Loucy (cell line): ENCODE data around the gene AHNAK.

ENCODE experiments used
- CTCF ChIP-seq: fragments of 200-600 bp; sonication (generic); conservative IDR thresholded peaks from 2 replicates; pipeline ENCODE4 v1.5.1; 2014; ENCODE audit warnings: mild to moderate bottlenecking, antibody characterized with exemption, low read length
- EZH2phosphoT487 ChIP-seq: fragments of 200-600 bp; IDR thresholded peaks from 2 replicates; pipeline ENCODE4 v1.6.1; 2018; ENCODE audit warnings: antibody characterized with exemption, mild to moderate bottlenecking, moderate library complexity, borderline replicate concordance

GRCh38 chr11:62499944-62500649, 46.5 kb downstream of the AHNAK start:
- TF ChIP-seq EZH2phosphoT487 (no peak), CTCF (no peak)
